Left forelimb (tissue), 1 donor: ENCODE data around the gene RTCA.
"Not testable (repeated sequence)": the region's sequence is repeated elsewhere in the genome, so short reads cannot be mapped to it uniquely, and the experiment has no call there.

Experiments used
- DNase-seq: peaks from one replicate; pipeline ENCODE4 v3.0.0-alpha.2; 2018; ENCODE audit warnings: low spot score

The RTCA gene

GRCh38 chr1:100261686-100262085 is 4.3 kb upstream of the RTCA start:
- DNase-seq = no peak

DNA sequence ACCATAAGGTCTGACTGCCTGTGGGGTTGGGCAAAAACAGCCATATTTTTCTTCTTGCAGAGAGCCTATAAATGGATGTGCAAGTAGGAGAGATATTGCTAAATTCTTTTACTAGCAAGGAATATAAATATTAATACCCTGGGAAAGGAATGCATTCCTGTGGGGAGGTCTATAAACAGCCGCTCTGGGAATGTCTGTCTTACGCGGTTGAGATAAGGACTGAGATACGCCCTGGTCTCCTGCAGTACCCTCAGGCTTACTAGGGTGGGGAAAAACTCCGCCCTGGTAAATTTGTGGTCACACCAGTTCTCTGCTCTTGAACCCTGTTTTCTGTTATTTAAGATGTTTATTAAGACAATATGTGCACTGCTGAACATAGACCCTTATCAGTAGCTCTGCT is 1.9 kb upstream of the RTCA start:
- DNase-seq = not testable (repeated sequence)

DNA sequence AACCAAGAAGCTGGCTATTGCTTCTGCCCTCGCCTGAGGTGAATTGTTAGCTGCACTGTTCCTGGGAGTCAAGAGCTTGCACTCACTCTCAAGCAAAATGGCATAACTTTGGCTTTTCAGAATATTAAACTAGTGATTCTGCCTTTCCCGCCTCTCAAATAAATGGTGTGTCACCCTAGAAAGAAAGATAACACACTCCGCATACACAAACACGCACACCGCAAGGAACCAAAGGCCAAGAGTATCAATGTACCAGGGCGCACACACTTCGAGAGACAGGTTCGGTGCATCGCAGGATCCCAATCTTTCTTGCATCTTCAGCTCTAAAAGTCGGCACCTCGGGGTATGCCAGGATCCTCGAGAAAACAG is 470 bp upstream of the RTCA start:
- DNase-seq = no peak

DNA sequence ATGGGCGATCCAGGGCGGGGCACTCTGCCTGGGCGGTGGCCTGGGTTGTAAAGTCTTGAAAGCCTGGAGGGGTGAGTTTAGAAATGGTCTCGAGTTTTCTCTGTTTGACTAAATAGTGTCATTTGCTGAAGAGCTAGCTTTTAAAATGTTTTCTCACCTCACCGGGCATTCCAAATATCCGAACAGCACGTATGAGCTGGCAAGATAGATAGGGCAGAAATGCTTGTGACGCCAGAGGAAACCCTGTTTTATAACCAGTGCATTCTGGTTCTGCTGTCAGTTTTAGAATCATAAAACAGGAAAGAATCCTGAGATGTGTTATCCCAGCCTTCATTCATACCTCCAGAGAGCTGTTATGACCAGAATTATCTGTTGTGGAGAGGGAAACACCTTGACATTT is 725 bp downstream of the RTCA start:
- DNase-seq = no peak

- DNase-seq = no peak
These were observed 1.3 kb downstream of the RTCA start for GRCh38 chr1:100267284-100267683.

GRCh38 chr1:100268202-100268601 is 2.2 kb downstream of the RTCA start:
- DNase-seq = no peak

GRCh38 chr1:100277866-100278265 is 11.8 kb downstream of the RTCA start:
- no peak for DNase-seq

- DNase-seq = no peak
These were observed 13.4 kb downstream of the RTCA start for GRCh38 chr1:100279358-100279923.

- no peak for DNase-seq
These were observed 14.1 kb downstream of the RTCA start for GRCh38 chr1:100279954-100280682.

DNA sequence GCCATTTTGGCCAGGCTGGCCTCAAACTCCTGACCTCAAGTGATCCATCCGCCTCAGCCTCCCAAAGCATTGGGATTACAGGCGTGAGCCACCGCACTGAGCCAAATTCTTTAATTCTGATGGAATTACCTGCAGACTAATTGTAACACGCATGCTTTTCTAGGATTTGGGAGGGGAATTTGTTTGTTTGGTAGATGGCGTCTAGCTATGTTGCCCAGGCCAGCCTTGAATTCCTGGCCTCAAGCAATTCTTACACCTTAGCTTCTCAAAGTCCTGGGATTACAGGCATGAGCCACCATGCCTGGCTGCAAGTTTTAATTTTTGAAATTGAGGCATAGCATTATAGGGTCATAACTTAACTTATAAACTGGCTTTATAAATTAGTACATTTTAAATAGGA is 18.6 kb downstream of the RTCA start:
- DNase-seq = no peak

GRCh38 chr1:100287162-100287561 is 21.1 kb downstream of the RTCA start:
- DNase-seq = no peak

- DNase-seq = no peak
These were observed 24.3 kb downstream of the RTCA start for GRCh38 chr1:100290291-100290690.

DNA sequence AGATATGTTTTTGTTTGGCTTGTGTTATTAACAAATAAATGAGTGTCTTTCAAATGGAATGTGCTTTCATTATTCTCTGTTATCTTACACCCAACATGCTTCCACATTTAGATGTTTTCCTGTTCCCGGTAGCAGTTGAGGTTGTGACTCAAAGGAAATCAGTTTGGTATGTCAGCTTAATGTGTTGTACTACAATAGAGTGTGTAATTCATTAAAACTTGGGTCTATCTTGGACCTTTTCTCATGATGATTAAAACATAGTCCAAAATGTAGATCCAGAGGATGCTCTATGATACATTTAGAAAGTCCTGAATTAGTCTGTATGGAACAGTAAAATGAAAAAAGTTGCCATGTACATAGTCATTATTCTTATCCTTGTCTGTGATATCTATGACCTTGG is 26.7 kb downstream of the RTCA start:
- DNase-seq = no peak

- DNase-seq = no peak
These were observed 30.1 kb downstream of the RTCA start for GRCh38 chr1:100296140-100296539.

- not testable (repeated sequence) for DNase-seq
These were observed 31.0 kb downstream of the RTCA start for GRCh38 chr1:100296997-100297396.

DNA sequence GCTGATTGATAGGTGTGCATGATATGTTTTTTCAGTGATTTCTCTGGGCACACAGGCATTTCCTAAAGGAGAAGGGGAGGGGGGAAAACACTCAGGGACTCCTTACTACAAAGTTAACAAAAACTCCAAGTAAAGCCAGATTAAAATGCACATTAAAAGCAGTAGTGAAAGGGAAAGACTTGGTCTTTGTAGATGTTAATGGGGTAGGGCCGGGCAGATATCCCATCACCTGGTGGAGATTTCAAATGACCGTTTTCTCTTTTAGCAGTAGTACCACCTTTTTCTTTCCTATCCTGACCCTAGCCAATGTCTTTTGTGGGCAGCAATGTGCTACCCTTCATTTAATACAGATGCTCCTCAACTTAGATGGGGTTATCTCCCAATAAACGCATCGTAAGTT is 32.5 kb downstream of the RTCA start:
- no peak for DNase-seq

- DNase-seq = no peak
These were observed 33.7 kb downstream of the RTCA start for GRCh38 chr1:100299521-100300222.

GRCh38 chr1:100300691-100301090 is 34.7 kb downstream of the RTCA start:
- no peak for DNase-seq

DNA sequence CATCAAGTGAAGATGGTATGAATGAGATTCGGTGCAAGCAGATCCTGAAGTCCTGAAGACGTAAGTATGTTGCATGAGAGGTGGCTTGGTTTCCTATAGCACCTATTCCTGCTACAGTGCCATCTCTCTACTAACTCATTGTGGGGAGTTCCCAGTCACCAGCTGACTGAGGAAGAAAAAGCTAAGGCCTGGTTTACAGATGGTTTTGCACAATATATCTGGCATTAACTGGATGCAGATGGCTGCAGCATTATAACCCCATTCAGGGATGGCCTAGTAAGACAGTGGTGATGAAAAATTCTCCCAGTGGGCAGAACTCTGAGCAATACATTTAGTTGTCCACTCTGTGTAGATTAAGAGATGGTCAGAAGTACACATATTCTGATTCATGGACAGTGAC is 36.7 kb downstream of the RTCA start:
- no peak for DNase-seq

- DNase-seq = no peak
These were observed 38.2 kb downstream of the RTCA start for GRCh38 chr1:100304227-100304626.

- DNase-seq = no peak
These were observed 38.9 kb downstream of the RTCA start for GRCh38 chr1:100304921-100305320.

DNA sequence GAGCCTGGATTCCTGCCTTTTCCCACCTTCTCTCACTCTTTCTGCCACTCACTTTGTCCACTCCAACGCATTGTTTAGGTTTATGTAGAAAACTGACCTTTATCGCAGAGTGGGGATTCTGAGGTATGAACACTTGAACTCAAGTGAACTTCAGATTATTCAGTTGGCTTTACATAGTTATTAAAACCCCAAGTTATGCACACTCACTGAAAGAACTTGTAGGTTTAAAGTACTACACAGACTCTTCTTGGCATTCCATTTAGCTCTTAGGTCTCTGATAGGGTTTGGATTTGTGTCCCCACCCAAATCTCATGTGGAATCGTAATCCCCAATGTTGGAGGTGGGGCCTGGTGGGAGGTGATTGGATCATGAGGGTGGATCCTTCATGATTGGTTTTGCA is 39.9 kb downstream of the RTCA start:
- DNase-seq = no peak

DNA sequence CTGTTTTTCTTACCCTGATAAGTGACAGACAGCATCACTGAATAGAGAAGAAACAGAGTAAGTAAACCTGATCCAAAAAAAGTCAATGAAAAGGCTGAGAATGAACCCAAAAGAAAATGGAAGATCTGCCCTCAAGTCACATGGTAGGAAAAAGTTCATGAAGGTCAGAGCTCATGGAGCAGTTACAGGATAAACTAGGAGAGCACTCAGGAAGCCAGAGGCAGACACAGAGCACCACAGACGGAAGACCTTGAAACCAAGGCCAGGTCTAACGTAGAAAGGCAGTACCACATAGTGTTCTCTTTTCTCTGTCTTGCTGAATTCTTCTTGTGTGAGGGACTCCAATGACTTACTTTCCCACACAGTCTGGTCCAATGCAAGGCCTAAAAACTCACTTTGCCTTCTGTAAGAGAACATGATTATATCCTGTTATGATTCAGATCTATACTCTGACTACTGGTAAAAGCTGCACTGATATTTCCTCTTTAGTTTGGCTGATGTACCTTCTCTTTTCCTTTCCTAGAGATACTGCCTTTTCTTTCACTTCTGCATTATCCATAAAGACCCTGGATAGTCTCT is 40.8 kb downstream of the RTCA start:
- DNase-seq = no peak
